ENCODE measurements around the gene RERE.
"Not testable (repeated sequence)": the region's sequence is repeated elsewhere in the genome, so short reads cannot be mapped to it uniquely, and the experiment has no call there.

The RERE gene

DNA sequence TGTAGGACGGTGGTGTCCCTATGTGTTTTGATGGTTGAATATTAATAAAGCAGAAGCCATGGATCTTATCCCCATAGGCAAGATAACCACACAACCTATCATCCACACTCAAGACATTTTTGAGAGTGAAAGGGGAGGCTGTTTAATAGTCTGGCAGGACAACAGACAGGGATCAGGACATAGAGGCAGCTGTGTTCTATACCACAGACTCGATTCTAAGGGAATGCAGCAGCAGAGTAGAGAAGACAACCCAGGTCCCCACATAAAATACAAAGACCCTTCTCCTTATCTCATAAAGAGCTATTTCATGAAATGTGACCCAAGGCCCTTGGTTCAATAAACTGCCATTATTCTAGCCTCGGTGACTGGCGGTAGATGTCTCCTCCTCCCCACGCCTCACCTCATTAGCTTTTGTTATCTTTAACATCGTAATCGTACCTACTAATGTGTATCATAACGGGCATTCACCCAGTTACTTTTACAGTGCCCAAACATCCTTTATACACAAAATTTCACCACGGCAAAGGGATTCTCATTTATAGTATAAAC, 196.3 kb downstream of the RERE start:
- H3K27me3 ChIP-seq, H3K9me3 ChIP-seq, H3K36me3 ChIP-seq: not testable (repeated sequence)
- Histone ChIP-seq H3K4me1 (ENCODE audit: control insufficient read depth in 1 of 2, insufficient read depth in 1 of 2, low read depth in 1 of 2, low read length in 1 of 2) (peaks cover 38 to 39% of the 10 kb centered on the region in 2 experiments), H3K27ac (peak overlapping the region; percentile 84), H3K4me3 (ENCODE audit: low read depth in 1 of 2, low read length in 1 of 2) (peak overlapping the region in 1 of 2 experiments; percentile 40)

DNA sequence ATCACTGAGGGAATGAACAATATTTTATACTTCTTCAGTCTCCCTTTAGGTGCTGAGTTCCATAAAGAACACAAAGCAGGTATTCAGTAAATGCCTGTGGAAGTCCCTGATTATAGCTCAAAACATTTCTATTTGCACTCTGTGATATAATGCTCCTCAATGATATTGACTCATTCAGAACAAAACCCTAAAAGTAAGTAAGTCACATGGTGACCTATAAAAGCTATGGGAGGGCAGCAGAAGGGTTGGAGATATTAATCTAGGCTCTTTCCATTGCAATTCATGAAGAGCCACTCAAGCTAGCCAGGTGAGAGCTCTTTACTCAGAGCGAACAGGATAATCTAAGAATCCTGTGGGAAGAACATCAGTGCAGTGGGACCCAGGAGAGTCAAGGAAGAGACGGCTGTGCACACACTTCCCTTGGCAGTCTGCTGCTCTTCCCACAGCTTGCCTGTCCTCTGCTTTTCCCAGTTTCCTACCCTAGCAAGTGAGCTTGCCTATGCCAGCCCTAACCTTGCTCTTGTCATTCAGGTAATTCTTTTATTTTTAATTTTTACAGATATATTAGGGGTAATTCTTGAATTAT, 197.4 kb downstream of the RERE start:
- not testable (repeated sequence) for H3K27me3 ChIP-seq; H3K36me3 ChIP-seq; H3K4me3 ChIP-seq (ENCODE audit: low read depth in 1 of 2, low read length in 1 of 2); H3K9me3 ChIP-seq
- peak overlapping the region; percentile 15 for H3K27ac ChIP-seq
- H3K4me1 ChIP-seq (ENCODE audit: control insufficient read depth in 1 of 2, insufficient read depth in 1 of 2, low read depth in 1 of 2, low read length in 1 of 2) = peaks cover 34 to 38% of the 10 kb centered on the region in 2 experiments

DNA sequence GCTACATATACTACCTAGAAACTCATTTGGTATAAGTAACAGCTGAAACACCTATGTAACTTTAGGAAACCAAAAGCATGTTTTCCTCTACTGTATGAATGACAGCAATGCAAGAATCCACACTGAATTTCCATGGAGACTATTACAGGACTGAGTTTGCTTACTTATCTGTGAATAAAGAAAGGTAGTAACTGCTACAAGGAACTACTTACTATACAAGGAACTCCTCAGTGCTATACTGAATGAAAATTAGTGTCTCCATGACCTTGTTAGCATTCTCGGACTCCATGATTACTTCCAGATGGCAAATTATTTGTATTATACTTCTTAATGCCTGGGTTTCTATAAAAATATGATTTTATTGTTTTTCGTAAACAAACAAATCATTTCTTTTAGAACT, 198.0 kb downstream of the RERE start:
- H3K9me3 ChIP-seq; H3K4me3 ChIP-seq (ENCODE audit: low read depth in 1 of 2, low read length in 1 of 2); H3K27me3 ChIP-seq; H3K36me3 ChIP-seq: not testable (repeated sequence)
- Histone ChIP-seq H3K4me1 (ENCODE audit: control insufficient read depth in 1 of 2, insufficient read depth in 1 of 2, low read depth in 1 of 2, low read length in 1 of 2) (peaks cover 34 to 38% of the 10 kb centered on the region in 2 experiments), H3K27ac (peak overlapping the region; percentile 15)

GRCh38 chr1:8616791-8617190, 200.6 kb downstream of the RERE start:
- H3K36me3 ChIP-seq; H3K4me3 ChIP-seq (ENCODE audit: low read depth in 1 of 2, low read length in 1 of 2); H3K27me3 ChIP-seq; H3K27ac ChIP-seq; H3K9me3 ChIP-seq: not testable (repeated sequence)
- peaks cover 12 to 14% of the 10 kb centered on the region in 2 experiments for H3K4me1 ChIP-seq (ENCODE audit: control insufficient read depth in 1 of 2, insufficient read depth in 1 of 2, low read depth in 1 of 2, low read length in 1 of 2)

DNA sequence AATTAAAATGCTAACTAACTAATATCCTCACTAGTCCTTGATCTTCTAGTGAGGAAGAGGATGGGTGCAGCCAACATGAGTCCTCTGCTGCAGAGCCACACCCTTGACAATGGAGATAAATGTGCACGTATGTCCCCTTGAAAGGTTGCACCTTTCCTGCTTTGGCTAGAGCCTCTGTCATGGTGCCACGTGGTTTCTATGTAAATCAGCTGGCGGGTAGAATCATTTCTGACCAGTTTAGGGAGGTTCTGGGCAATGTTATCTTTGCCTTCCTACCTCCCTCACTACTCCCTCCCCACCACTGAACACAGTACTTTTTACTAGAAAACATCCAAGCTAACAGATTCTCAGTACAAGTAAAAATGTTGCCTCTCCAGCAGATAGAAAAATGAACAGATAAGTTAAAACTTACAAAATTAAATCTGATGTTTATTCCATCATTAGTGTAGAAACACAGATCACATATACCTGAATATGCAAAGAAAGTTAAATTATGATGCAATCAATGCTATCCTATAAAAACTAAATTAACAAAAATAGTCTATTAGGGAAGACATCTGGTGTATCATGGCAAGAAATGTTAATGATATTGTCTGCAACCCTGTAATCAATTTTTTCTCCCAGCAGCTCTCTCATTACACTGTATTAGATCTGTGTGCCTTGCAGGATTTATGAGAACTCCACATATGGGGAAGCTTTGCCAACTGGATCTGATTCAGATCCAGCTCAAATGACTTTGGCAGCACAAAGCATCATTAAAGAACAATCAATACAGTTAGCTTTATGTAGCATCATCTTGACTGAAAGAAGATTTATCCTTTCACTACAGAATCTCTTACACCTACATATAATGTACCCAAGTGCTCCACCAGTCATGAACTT, 205.6 kb downstream of the RERE start:
- not testable (repeated sequence) for H3K27ac ChIP-seq

GRCh38 chr1:8607906-8608305, 209.5 kb downstream of the RERE start:
- Histone ChIP-seq H3K36me3 (no peaks in the 10 kb centered on the region), H3K4me1 (ENCODE audit: control insufficient read depth in 1 of 2, insufficient read depth in 1 of 2, low read depth in 1 of 2, low read length in 1 of 2) (peaks cover 8 to 13% of the 10 kb centered on the region in 2 experiments), H3K27ac (no peak overlapping the region), H3K4me3 (ENCODE audit: low read depth in 1 of 2, low read length in 1 of 2) (no peak overlapping the region), H3K27me3 (no peaks in the 10 kb centered on the region), H3K9me3 (no peaks in the 10 kb centered on the region)
- no peak for TF ChIP-seq CTCF (IDR thresholded peaks at IDR 0.05)

More for the DNA sequence above, 205.6 kb downstream of the RERE start:
- not testable (repeated sequence) for H3K27me3 ChIP-seq; H3K4me3 ChIP-seq (ENCODE audit: low read depth in 1 of 2, low read length in 1 of 2); H3K4me1 ChIP-seq (ENCODE audit: control insufficient read depth in 1 of 2, insufficient read depth in 1 of 2, low read depth in 1 of 2, low read length in 1 of 2); H3K9me3 ChIP-seq; H3K36me3 ChIP-seq

- H3K36me3 ChIP-seq = no peaks in the 10 kb centered on the region
- peaks cover 18 to 21% of the 10 kb centered on the region in 2 experiments for H3K4me1 ChIP-seq (ENCODE audit: control insufficient read depth in 1 of 2, insufficient read depth in 1 of 2, low read depth in 1 of 2, low read length in 1 of 2)
- no peaks in the 10 kb centered on the region for H3K9me3 ChIP-seq
- no peaks in the 10 kb centered on the region for H3K27me3 ChIP-seq
- H3K27ac ChIP-seq = peak overlapping the region; percentile 65
- TF ChIP-seq CTCF (IDR thresholded peaks at IDR 0.05) = no peak
- H3K4me3 ChIP-seq (ENCODE audit: low read depth in 1 of 2, low read length in 1 of 2) = no peak overlapping the region
These were observed 213.1 kb downstream of the RERE start for GRCh38 chr1:8604041-8604945.

Data from neutrophil (primary cell).